NT2/D1 (cell line): ENCODE data around the gene CRISPLD2.

Source experiments
- SUZ12 ChIP-seq: IDR thresholded peaks from 2 replicates; pipeline ENCODE4 v1.6.1; 2011; ENCODE audit not compliant: insufficient read length, insufficient read depth; ENCODE audit errors: extremely low read depth
- YY1 ChIP-seq: IDR thresholded peaks from 2 replicates; pipeline ENCODE4 v1.6.1; 2011; ENCODE audit not compliant: insufficient read length, insufficient read depth
- ZNF274 ChIP-seq: IDR thresholded peaks from 2 replicates; pipeline ENCODE4 v1.6.1; 2011; ENCODE audit warnings: mild to moderate bottlenecking, low read depth, low read length

GRCh38 chr16:84917492-84917891 is 97.7 kb downstream of the CRISPLD2 start:
- TF ChIP-seq ZNF274 (no peak), YY1 (no peak), SUZ12 (no peak)
